ENCODE measurements around the gene EID2.
A peak's percentile ranks its signal among the peaks of the same experiment; 100 is the strongest.

EID2 gene

DNA sequence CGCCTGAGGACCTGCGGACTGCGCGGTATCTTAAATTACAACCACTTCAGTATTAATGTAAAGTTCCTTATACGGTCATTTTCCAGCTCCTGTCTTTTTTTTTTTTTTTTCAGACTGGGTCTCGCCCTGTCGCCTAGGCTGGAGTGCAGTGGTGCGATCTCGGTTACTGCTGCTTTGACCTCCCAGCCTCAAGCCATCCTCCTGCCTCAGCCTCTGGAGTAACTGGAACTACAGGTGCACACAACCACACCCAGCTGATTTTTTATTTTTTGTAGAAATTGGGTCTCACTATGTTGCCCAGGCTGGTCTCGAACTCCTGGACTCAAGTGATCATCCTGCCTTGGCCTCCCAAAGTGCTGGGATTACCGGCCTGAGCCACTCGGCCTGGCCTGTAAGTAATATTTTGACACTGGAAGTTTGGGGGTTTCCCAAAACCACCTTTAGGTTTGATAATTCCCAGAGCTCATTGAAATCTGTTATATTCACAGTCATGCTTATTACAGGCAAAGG, 6.9 kb downstream of the EID2 start:
- no peak for DNase-seq

DNA sequence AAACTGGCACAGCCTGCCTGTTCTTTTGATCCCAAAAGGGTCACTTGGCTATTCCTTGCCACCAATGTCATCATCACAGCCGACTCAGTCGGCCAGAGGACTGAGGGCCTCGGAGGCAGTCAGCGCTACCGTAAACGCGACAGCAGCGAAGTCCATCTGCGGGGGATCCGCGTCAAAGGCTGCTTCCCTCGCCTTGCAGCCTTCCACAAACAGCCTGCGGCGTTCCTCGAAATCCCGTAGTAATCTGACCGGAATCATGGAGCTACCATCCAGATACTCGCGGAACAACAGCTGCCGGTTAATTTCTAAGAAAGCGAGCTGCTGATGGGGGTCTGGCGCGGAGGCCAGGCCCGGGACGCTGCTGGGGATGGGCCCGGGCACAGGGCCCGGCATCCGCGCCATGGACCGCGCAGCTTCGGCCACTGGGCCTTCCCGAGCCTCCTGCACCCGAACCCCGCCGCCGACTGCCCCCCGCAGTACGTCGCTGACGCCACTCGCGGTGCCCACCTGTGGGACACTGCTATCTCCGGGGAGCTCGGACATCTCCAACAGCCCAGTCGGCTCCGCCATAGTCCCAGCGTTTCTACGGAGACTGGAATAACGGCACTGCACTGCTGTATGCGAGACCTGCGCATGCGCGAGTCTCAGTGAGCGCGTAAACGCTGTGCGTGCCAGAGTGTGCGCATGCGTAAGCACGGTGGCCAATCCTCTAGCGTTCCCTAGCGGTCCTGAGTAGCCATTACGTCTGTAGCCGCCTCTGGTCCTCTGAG, 7.5 kb downstream of the EID2 start, which contains the start of gene EID2B:
TSS of gene EID2B (minus strand) at position 620 of the 770 bp plus-strand sequence. CDS start at position 570, 50 bp downstream.
- DNase-seq, result peak; percentile 96

DNA sequence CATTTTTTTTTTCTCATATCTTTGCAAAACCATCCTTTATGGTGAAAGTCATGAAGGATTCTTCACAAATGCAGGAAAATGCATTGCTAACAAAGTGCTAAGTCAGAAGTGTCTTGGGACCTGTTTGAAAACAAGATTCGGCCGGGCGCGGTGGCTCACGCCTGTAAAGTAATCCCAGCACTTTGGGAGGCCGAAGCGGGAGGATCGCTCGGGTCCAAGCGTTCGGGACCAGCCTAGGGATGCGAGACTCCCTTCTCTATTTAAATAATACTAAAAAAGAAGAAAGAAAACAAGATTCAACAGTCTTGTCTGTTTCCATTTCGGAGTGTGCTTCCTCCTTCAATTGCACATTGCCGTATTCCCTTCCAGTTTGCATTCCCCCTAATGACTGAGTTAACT, 8.1 kb downstream of the EID2 start:
- no peak for DNase-seq

DNA sequence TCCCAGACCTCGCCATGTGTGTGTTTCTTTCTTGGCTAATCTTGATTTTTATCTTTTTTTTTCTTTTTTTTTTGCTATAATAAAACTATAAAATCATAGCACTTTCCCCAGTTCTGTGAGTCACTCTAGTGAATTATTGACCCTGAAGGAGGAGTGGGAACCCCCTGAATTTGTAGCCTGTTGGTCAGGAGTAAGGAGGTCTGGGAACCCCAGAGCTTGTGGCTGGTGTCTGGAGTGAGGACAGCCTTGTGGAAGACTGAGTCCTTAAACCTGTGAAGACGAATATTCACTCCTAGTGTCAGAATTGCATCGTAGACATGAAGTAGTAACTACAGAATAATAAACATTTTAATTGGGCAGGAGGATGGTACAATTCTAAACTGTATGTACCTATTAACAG, 14.8 kb downstream of the EID2 start:
- no peak for DNase-seq

DNA sequence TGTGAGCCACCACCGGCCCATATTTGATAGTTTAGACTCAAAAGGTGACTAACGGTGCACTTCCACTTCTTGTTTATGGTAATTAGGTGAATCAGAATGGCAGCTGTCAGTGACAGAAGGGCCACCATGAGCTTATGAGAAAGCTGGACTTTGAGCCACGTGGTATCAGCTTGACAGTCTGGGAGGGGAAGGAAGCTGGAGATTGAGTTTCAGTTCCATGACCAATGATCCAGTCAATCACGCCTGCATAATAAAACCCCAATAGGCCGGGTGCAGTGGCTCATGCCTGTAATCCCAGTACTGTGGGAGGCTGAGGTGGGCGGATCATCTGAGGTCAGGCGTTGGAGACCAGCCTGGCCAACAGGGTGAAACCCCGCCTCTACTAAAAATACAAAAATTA, 15.5 kb downstream of the EID2 start:
- DNase-seq, result no peak

DNA sequence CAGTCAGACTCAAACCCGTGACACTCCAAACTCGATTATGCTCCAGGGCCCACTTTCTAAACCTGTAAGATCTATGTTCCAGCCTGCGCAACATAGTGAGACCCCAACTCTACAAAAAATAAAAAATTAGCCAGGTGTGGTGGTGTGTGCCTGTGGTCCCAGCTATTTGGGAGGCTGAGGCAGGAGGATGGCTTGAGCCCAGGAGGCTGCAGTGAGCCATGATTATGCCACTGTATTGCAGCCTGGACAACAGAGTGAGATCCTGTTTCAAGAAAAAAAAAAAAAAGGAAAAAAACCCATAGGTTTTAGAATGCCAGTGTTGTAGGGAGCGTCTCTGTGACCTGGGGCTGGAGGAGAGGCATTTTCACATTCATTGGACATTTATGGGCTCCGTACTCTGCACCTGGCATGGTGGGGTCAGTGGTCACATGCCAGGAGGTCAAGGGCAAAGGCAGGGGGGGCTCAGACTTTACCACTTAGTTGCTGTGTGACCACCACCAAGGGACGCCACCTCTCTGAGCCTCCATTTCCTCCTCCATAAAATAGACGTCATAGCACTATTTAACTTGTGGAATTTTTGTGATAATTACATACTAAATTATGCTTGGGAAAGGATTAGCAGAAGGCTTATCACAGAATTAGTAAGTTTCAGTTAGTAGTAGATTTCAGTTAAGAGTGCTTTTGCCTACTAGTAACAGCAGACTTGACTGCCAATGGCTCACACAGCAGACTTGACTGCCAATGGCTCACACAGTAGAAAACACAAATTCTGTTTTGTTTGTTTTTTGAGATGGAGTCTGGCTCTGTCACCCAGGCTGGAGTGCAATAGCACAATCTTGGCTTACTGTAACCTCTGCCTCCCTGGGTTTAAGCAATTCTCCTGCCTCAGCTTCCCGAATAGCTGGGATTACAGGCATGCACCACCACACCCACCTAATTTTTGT, 19.1 kb downstream of the EID2 start:
- DNase-seq, result no peak

DNA sequence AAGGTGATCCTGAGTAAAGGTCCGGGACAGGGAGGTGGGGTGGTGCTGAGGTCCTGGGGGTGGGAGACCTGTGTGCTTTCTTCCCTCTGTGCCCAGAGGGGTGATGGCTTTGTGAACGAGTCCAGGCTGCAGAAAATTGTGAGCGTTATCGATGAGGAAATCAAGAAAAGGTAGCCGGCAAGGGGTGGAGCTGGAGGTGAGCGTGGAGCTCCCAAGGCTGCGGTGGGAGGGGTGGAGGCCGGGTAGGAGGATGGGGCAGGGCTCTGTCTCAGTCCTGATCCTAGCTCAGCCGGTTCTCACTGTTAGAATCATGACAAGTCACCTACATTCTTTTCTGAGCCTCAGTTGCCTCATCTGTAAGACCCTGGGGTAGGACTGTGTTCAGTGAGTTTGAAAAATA, 21.0 kb downstream of the EID2 start:
- no peak for DNase-seq

DNA sequence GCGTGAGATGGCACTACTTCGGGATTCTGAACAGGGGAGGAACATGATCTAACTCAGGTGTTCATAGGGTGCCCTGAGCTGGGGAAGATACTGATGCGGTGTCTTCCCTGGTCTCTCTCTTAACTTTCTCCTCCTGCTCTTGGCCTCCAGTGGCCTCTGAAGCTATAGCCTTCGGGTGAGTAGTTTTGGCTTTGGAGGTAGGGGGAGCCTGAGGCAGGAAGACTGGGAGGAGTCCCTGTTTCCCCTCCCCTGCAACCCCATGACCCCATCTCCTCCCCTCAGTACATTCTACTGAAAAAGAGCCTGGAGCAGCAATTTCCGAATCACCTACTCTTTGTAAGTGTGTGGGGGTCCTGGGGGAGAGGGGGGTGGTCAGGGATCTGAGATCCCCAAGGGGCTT, 21.5 kb downstream of the EID2 start:
- no peak for DNase-seq

DNA sequence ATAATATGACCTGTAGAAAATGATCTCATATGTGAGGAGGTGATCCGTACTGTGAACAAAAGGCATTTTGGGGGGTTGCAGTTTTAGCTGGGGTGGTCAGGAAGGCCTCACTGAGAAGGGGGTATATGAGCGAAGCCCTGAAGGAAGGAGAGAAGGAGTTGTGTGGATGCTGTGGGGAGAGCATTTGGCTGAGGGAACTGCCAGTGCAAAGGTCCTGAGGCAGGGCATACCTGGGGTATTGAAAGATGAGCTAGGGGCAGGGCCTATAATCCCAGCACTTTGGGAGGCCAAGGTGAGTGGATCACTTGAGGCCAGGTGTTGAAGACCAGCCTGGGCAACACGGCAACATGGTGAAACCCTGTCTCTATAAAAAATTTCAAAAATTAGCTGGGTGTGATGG, 22.5 kb downstream of the EID2 start:
- no peak for DNase-seq

DNA sequence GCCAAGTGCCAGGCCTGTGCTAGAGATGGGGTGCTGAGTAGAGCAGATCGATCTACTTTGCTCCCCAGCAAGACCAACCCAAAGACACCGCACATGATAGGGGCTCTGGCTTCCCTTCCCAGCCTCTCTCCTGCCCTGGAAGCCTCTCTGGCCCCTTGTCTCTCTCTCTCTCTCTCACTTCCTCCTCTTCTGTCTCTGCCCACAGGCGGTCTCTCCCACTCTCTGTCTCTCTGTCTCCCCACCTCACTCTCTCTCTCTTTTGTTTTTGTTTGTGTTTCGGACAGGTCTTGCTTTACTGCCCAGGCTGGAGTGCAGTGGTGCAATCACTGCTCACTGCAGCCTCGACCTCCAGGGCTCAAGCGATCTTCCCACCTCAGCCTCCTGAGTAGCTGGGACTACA, 23.7 kb downstream of the EID2 start:
- no peak for DNase-seq

DNA sequence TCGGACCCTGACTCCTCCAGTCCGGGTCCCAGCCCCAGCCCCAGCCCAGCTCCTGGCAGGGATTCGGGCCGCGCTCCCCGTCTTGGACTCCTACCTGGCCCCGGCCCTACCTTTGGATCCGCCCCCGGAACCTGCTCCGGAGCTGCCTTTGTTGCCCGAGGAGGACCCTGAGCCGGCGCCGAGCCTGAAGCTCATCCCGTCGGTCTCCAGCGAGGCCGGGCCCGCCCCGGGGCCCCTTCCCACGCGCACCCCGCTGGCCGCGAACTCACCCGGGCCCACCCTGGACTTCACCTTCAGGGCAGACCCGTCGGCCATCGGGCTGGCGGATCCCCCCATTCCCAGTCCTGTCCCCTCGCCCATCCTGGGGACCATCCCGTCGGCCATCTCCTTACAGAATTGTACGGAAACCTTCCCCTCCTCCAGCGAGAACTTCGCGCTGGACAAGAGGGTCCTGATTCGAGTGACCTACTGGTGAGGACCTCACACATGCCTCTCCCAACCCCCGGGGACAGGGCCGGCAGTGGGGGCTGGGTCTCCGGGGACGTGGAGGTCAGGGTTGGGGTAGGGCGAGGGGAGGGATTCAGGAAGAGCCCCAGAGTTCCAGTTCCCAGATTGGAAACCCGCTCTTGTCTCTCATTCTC, 24.3 kb downstream of the EID2 start:
- DNase-seq, result peak; percentile 26

DNA sequence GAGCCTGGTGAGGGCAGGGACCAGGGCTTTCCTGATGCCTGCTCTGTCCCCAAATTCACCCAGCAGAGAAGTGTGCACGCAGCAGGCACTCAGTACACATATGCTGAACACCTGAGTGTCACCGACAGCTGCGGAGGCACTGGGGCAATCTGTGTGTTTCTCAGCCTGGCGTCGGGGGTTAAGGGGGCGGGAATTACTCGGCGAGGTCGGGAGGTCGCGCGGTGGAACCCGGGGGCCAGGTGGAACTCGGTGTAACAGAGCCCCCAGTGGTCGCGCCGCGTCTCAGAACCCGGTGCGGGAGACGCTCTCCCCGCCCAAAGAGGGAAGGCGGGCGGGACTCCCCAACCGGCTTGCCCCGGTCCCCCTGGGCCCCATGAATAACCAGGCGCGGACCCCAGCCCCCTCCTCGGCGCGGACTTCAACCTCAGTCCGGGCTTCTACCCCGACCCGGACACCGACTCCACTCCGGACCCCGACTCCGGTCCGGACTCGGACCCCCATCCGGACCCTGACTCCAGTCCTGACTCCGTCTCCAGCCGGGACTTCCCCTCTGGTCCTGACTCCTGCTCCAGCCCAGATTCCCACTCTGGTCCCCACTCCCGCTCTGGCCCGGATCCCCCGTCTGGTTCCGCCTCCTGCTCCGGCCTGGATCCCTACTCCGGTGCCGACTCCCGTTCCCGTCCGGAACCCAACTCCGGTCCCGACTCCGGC, 25.0 kb downstream of the EID2 start, which contains the start of gene SELENOV:
TSS of gene SELENOV (plus strand) at position 300 of the 711 bp plus-strand sequence. CDS start at position 374, 74 bp downstream.
- DNase-seq, result peak; percentile 58

DNA sequence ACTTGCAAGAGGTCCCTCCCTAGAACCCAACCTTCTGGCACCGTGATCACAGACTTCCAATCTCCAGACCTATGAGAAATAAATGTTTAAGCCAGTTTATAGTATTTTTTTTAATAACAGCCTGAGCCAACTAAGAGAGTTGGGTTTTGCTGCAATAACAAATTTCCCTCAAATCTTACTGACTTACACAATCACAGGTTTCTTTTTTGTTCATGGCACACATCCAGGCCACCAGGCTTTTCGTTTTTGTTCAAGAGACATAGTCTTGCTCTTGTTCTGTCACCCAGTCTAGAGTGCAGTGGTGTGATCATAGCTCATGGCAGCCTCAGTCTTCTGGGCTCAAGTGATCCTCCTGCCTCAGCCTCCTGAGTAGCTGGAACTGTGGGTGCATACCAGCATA, 27.0 kb downstream of the EID2 start:
- no peak for DNase-seq

DNA sequence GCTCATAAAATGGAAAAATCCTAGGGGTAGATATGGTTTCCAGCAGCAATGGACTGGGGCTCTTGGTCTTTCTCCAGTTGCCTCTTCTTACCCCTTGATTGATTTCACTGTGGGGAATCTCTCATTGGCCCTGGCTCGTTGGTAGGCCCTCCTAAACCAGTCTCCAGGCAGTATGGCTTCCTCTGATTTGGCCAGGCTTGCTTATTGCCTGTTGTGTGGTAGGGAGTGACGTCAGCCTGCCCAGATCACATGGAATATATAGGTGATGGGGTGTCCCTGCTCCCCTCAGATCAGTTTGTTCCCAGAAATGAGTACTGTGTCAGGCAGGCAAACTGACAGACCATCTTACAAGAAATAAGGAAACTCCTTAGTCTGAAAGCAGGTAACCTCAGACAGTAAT, 30.7 kb downstream of the EID2 start:
- DNase-seq, result no peak

DNA sequence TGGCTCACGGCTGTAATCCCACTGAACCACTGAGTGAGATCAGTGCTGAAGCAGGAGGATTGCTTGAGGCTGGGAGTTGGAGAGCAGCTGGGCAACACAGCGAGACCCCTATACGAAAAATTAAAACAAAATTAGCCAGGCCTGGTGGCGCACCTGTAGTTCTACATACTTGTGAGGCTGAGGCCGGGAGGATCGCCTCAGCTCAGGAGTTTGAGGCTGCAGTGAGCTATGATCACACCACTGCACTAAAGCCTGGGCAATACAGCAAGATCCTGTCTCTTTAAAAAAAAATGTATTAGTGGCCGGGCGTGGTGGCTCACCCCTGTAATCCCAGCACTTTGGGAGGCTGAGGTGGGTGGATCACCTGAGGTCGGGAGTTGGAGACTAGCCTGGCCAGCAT, 31.3 kb downstream of the EID2 start:
- no peak for DNase-seq

DNA sequence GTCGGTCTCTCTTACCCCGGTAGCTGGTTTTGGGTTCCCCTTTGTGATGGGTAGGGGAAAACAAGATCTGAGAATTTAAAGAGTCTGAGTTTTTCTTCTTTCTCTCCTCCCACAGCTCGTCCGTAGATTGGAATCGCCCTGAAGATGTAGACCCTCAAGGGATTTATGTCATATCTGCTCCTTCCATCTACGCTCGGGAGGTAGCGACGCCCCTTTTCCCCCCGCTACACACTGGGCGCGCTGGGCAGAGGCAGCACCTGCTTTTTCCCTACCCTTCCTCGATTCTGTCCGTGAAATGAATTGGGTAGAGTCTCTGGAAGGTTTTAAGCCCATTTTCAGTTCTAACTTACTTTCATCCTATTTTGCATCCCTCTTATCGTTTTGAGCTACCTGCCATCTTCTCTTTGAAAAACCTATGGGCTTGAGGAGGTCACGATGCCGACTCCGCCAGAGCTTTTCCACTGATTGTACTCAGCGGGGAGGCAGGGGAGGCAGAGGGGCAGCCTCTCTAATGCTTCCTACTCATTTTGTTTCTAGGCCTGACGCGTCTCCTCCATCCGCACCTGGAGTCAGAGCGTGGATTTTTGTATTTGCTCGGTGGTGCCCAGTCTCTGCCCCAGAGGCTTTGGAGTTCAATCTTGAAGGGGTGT, 32.1 kb downstream of the EID2 start:
- no peak for DNase-seq

DNA sequence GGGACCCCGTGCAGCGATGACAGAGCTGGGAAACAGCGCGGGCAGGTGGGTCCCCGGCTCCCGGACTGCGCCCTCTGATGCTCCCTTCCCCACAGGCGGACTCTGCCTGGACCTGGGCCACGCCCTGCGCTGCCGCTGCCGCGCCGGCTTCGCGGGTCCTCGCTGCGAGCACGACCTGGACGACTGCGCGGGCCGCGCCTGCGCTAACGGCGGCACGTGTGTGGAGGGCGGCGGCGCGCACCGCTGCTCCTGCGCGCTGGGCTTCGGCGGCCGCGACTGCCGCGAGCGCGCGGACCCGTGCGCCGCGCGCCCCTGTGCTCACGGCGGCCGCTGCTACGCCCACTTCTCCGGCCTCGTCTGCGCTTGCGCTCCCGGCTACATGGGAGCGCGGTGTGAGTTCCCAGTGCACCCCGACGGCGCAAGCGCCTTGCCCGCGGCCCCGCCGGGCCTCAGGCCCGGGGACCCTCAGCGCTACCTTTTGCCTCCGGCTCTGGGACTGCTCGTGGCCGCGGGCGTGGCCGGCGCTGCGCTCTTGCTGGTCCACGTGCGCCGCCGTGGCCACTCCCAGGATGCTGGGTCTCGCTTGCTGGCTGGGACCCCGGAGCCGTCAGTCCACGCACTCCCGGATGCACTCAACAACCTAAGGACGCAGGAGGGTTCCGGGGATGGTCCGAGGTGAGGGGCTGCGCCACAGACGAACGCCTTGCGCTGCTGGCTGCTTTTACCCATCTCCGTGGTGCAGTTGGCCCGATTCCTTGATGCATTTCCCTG, 32.8 kb downstream of the EID2 start:
- DNase-seq, result peak; percentile 65

DNA sequence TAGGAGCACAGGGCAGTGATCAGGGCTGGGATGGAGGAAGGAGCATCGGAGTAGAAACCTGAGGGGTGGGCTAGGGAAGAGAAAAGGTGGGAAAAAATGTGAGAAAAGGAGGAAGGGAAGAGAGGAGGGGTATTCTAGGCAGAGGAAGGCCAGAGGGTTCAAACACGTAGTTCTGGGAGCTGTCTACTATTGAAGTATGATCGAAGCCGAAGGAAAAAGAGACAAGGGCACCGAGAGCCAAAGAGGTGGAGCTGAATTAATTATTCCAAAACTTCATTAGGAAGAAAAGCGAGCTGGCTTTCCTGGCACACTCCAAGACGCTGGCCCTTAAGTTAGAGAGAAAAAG, 33.4 kb downstream of the EID2 start:
- no peak for DNase-seq

DNA sequence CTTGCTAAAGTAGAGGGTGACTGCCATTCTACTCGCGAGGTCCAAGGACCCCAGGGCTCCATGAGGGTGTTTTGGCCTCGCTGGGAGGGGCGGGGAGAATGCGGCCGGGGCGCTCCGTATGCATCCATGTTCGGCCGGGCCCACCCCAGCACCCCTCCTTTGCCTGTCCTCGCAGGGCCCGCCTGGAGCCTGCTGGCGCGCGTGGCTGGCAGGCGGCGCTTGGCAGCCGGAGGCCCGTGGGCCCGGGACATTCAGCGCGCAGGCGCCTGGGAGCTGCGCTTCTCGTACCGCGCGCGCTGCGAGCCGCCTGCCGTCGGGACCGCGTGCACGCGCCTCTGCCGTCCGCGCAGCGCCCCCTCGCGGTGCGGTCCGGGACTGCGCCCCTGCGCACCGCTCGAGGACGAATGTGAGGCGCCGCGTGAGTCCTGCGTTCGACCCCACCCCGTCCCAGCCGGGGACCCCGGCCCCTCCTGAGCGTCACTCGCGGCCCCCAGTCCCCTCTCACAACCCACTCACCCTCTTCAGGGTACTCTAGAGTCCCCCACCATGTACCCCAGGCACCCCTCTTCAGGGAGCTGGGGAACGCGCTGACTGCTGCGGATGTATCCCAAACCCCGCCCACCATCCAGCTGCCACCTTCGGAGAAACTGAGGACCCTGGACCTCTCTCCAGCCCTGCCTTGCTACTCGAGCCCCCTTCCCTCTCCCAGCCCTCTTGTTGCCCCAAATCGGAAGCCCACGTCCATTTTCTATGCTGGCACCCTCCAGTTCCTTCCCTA, 37.1 kb downstream of the EID2 start:
- peak; percentile 66 for DNase-seq

DNA sequence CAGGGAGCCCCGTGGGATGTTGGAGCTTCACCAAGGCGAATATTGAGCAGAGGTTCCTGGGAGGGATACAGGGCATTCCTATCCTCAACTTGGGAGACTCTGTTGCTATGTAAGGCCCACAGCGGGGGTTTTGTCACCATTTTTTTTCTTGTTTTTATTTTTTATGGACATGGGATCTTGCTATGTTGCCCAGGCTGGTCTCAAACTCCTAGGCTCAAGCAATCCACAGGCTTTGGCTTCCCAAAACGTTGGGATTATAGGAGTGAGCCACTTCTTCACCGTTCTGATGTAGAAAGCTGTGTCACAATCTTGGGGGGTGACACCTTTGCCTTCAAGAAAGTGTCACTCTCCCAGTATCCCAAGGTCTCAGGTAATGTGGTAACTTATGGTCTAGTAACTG, 38.6 kb downstream of the EID2 start:
- no peak for DNase-seq
